Activated CD8-positive, alpha-beta memory T cell treated with anti-CD3 and anti-CD28 coated beads, Interleukin-2, amount 50 U/mL, for 24 hours (primary cell): ENCODE results near the gene OR9G4.

ENCODE experiments used
- DNase-seq: peaks from one replicate; pipeline ENCODE4 v3.0.0-alpha.2; 2020; ENCODE audit errors: extremely low read depth

OR9G4 gene

DNA sequence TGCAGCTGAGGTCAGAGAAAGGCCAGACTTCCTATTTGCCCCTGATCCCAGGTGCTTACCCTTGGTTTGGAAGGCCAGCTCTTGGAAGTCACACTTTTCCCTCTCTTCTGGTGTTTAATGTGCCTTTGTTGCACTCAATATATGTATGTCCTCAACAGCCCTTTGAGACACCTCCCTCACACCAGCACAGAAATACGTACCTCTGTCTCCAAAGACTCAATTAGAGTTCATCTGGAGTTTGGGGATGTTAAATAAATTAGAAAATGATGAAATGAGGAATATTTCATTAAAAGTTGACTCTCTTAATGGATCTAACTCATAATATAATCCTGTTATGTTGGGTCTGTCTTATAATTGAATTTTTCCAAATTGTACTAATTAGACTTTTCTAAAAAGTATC, at the start of gene OR9G4:
OR9G4 (minus strand) TSS at position 101 of the 400 bp plus-strand sequence. CDS start 4,931 bp downstream, outside the sequence.
- no peak for DNase-seq

DNA sequence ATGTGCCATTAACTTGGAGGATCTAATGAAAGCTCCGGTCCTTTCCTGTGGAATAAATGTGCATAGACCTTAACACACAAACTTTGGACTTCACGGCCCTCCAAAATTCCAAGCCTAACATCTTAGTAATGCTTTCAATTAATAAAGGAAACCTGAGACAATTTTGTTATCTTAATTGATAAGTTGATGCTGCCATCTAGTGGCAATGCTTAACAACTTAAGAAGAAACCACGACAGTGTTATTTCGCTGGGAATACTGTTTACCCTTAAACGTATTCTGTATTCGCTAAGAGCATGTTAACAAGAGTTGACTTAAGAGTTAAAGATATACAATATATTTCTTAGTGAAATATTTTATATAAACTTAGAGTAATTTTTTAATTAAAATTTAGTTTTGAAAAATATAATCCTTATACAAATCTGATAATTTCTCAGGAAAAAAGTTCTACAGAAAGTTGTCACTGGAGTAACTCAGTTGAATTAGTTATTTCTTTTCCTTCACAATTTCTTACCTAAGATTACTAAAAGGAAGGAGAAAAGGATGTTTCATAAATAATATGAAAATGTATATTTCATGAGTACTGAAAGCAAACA, 35.0 kb upstream of the OR9G4 start:
- DNase-seq = no peak

DNA sequence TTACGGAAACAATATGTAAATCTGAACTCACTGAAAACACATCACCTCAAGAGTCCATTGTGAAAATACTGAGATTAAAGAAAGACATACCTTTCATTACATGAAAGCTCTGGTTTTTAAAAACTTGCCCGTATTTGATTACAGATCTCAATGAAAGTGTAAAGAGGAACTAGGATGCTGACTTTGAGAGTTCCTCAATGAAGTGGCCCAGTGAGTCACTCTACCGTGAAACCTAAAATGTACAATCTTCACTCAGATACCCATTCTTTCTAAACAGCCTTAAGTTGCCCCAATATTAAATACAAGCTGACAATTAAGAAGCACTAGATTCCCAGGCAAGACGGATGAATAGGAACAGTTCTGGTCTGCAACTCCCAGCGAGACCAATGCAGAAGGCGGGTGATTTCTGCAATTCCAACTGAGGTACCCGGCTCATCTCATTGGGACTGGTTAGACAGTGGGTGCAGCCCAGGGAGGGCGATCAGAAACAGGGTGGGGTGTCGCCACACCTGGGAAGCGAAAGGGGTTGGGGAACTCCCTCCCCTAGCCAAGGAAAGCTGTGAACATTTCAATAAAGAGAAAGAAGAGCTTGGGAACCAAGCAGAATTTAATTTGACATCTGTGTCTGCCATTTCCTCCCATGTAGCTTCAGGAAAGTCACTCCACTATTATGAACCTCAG, 33.8 kb upstream of the OR9G4 start:
- no peak for DNase-seq

- no peak for DNase-seq
Observed at GRCh38 chr11:56776809-56777208, 28.3 kb upstream of the OR9G4 start.

GRCh38 chr11:56764976-56765375, 16.5 kb upstream of the OR9G4 start:
- no peak for DNase-seq

DNA sequence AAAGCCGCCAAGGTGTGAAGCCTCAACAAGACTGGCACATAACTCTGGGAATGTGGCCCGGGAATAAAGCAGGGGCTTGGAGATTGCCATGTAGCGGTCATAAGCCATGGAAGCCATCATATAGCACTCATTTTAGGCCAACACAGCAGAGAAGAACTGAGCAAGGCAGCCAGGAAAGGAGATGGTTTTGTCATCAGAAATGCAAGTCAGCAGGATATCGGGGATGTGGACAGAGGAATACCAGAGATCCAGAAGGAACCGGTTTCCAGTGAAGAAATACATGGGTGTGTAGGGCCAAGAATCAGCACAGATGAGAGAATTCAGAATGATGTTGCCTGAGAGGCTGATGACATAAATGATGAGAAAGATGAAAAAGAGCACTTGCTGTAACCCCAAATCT, 3.0 kb upstream of the OR9G4 start:
- DNase-seq = no peak

- no peak for DNase-seq
Observed at GRCh38 chr11:56750190-56750589, 1.7 kb upstream of the OR9G4 start.

GRCh38 chr11:56740886-56741285, 7.6 kb downstream of the OR9G4 start:
- DNase-seq = no peak

GRCh38 chr11:56740107-56740506, 8.4 kb downstream of the OR9G4 start:
- no peak for DNase-seq

GRCh38 chr11:56720513-56720912, 28.0 kb downstream of the OR9G4 start:
- DNase-seq = no peak

- no peak for DNase-seq
Observed at GRCh38 chr11:56716379-56716854, 32.1 kb downstream of the OR9G4 start.

- no peak for DNase-seq
Observed at GRCh38 chr11:56714206-56714605, 34.3 kb downstream of the OR9G4 start.

DNA sequence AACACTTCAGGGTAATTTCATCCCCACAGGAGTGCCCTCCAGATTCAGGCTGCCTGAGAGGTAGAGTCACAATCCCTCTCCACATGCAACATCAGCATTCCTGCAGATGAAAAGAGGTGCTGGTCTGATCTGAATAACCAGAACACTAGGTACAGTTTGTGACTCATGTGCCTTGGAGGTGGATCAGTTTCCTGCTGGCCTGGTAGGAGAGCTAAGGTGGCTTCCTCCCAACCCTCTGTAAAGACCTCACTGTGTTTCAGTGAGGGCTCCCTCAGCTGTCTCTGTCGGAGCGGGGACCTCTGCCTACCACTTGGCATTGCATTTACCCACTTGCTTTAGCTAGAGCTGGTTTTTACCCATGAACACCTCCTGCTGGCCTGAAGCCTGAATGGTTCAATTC, 42.0 kb downstream of the OR9G4 start:
- DNase-seq = no peak

- no peak for DNase-seq
Observed at GRCh38 chr11:56705784-56706396, 42.6 kb downstream of the OR9G4 start.

GRCh38 chr11:56700914-56701485, 47.5 kb downstream of the OR9G4 start:
- DNase-seq = no peak

DNA sequence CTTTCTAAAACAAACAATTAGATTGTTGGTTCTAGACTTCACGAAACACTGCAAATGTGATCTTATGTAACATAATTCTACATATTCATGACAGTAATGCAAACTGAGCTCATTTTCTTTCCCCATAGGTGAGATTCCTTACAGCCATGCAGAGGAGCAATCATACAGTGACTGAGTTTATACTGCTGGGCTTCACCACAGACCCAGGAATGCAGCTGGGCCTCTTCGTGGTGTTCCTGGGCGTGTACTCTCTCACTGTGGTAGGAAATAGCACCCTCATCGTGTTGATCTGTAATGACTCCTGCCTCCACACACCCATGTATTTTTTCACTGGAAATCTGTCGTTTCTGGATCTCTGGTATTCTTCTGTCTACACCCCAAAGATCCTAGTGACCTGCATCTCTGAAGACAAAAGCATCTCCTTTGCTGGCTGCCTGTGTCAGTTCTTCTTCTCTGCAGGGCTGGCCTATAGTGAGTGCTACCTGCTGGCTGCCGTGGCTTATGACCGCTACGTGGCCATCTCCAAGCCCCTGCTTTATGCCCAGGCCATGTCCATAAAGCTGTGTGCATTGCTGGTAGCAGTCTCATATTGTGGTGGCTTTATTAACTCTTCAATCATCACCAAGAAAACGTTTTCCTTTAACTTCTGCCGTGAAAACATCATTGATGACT, 48.1 kb downstream of the OR9G4 start:
- no peak for DNase-seq

DNA sequence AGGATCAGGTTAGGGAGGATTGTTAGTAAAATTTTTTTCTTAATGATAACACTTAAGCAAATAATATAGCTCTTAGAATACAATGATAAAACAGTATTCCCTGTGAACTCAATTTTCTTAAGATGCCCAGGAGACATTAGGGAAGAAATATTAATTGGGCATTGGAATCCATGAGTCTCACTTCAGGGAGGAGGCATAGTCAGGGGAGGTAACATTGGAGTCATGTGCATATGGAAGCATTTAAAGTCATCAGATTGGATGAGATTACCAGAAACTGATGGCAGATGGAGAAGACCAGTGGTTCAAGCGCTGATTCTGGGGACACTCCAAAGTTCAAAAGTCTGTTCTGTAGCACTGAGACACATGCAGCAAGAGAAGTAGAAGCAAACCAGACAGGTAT, 49.7 kb downstream of the OR9G4 start, which contains the start of gene OR9G1:
OR9G1 (plus strand) TSS at position 301 of the 400 bp plus-strand sequence. CDS start 1,293 bp downstream, outside the sequence.
- no peak for DNase-seq

DNA sequence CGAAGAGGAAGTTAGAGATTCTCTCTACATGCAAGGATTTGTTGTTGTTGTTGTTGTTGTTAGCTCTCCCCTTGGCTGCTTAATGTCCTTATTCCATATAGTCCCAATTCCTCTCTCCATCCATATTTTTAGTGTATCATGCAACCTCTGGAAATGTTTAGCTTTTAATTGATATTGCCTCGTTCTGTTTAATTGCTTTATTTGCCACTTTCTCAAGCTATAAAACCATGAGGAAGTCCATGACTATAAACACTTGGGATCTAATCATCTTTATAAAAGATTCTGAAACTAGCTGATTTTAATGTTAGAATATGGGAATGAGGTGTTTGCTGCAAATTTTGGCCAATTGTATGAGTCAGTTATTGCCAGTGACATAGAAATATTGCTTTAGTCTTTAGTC, 55.1 kb downstream of the OR9G4 start:
- DNase-seq = no peak
